Kasumi-1 (cell line): ENCODE measurements around the gene RSAD2.
"Not testable (repeated sequence)": the region's sequence is repeated elsewhere in the genome, so short reads cannot be mapped to it uniquely, and the experiment has no call there.

ENCODE experiments used
- DNase-seq, 2 experiments: peaks; one replicate each; lab custom pipeline; 2025; lab: John Stamatoyannopoulos, UW

Gene RSAD2

GRCh38 chr2:6926071-6926732 lies 48.6 kb downstream of the RSAD2 start:
- no peak for DNase-seq

- DNase-seq = no peak
Measured at GRCh38 chr2:6927186-6927585, 49.6 kb downstream of the RSAD2 start.

GRCh38 chr2:6927753-6928152 lies 50.2 kb downstream of the RSAD2 start:
- DNase-seq = no peak

- DNase-seq = no peak
Measured at GRCh38 chr2:6928452-6928851, 50.9 kb downstream of the RSAD2 start.

GRCh38 chr2:6929196-6929819 lies 51.7 kb downstream of the RSAD2 start:
- DNase-seq = peak; percentile 20 to 32

- DNase-seq = no peak
Measured at GRCh38 chr2:6930923-6931647, 53.5 kb downstream of the RSAD2 start.

- DNase-seq = no peak
Measured at GRCh38 chr2:6931753-6932152, 54.2 kb downstream of the RSAD2 start.

GRCh38 chr2:6932206-6932605 lies 54.6 kb downstream of the RSAD2 start:
- DNase-seq = no peak

- no peak for DNase-seq
Measured at GRCh38 chr2:6932828-6933227, 55.3 kb downstream of the RSAD2 start.

- DNase-seq = peak; percentile 20 to 68
Measured at GRCh38 chr2:6933911-6934310, 56.3 kb downstream of the RSAD2 start.

- peak; percentile 56 to 69 for DNase-seq
Measured at GRCh38 chr2:6934345-6934744, 56.8 kb downstream of the RSAD2 start.

- DNase-seq = peak; percentile 82 to 85
Measured at GRCh38 chr2:6934758-6935651, 57.4 kb downstream of the RSAD2 start.

- not testable (repeated sequence) for DNase-seq
Measured at GRCh38 chr2:6935652-6936020, 58.1 kb downstream of the RSAD2 start.

GRCh38 chr2:6937157-6937556 lies 59.6 kb downstream of the RSAD2 start:
- no peak for DNase-seq

GRCh38 chr2:6937582-6937981 lies 60.0 kb downstream of the RSAD2 start:
- DNase-seq = no peak

- DNase-seq = no peak
Measured at GRCh38 chr2:6939071-6939470, 61.5 kb downstream of the RSAD2 start.

GRCh38 chr2:6940820-6941219 lies 63.2 kb downstream of the RSAD2 start:
- no peak for DNase-seq

GRCh38 chr2:6941299-6942046 lies 63.9 kb downstream of the RSAD2 start:
- DNase-seq = no peak

GRCh38 chr2:6942848-6943247 lies 65.3 kb downstream of the RSAD2 start:
- DNase-seq = no peak

- no peak for DNase-seq
Measured at GRCh38 chr2:6943523-6943922, 65.9 kb downstream of the RSAD2 start.

GRCh38 chr2:6943971-6944370 lies 66.4 kb downstream of the RSAD2 start:
- no peak for DNase-seq

- DNase-seq = no peak
Measured at GRCh38 chr2:6944555-6944954, 67.0 kb downstream of the RSAD2 start.
